Measurements from ENCODE around the gene CYP26C1. TPM values are rescaled to one million over a fixed set of nuclear protein-coding genes. Genes with fewer than 3 reads are reported as not detected.

Gene CYP26C1
- total RNA-seq, 1 donor from 2014 or later: 0.16 TPM

DNA sequence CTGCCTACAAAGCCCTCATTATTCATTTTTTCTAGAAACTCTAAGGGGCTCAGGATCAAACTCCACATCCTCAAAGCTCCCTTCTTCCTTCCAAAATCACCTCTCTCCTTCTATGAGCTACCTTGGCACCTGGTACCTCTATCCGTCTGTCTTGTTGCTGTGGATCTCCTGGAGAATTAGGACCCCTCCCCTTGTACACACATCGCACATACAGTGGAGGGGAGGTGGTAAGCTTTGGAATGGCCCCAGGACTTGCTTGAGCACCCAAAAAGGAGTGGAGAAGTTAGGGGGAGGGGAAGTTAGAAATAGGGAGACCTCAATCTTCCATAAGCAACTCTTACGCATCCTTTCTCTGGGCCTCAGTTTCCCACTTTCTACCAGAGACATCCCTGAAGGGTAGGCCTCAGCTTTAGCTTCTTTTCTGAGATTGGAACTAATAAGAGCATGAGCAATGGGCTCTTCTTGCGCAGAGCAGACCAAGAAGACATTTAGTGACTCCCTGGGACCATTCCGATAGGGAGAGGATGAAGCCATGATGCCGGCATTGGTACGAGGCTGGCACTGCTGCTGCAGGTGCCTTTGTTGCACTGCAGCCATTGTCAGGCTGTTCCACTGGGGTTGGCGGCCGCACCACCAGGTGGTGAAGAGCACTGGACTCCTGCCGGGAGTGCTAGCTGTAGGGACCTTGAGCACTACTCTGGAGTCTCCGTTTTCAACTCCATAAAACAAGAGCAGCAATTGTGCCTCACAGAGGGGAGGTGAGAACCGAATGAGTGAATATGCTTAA lies 4.5 kb downstream of the CYP26C1 start:
- DNase-seq: no peak

- DNase-seq: no peak
These were observed 5.3 kb downstream of the CYP26C1 start for GRCh38 chr10:93065675-93066543.

- no peak for DNase-seq
These were observed 5.9 kb downstream of the CYP26C1 start for GRCh38 chr10:93066544-93066913.

GRCh38 chr10:93067443-93068365 lies 7.1 kb downstream of the CYP26C1 start:
- no peak for DNase-seq

DNA sequence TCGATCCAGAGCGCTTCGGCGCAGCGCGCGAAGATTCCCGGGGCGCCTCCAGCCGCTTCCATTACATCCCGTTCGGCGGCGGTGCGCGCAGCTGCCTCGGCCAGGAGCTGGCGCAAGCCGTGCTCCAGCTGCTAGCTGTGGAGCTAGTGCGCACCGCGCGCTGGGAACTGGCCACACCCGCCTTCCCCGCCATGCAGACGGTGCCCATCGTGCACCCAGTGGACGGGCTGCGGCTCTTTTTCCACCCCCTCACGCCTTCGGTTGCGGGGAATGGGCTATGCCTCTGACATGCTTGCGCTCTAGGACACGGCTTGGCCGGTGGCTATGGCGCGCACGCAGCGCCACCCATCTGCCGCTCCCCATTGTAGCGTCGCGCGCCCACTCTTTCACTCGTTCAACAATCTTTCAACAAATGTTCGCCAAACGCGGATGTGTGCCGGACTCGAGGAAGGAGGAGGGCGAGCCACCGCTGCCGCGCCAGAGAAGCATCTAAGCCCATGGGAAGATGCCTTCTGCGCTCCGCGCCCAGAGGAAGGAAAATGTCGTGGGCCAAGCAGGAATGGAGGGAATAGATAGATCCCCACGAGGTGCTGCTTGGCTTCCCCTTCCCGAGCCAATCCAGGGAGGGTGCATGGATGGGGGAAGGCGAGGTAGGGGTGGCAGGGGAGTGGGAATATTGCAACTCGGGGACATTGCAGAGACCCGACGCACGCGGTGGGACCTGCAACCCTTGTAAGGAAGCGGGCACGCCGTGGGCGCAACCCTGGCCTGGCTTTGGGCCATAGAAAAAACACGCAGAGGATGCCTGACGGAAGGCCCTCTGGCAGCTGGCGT lies 8.0 kb downstream of the CYP26C1 start:
- no peak for DNase-seq

- DNase-seq: no peak
These were observed 8.6 kb downstream of the CYP26C1 start for GRCh38 chr10:93069245-93069561.

- no peak for DNase-seq
These were observed 10.0 kb downstream of the CYP26C1 start for GRCh38 chr10:93070378-93071176.

DNA sequence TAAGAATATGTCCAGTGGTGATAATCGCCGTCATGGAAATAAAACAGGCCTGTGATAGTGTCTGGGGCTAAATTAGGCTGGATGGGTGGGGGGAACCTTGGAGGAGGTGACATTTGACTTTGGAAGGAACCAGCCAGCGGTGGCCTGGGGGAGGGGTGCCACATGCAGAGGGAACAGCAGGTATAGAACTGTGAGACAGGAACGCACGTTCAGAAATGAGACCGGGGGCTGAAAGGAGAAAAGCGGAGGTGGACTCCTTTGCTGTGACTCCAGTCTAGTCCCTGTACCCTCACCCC lies 10.5 kb downstream of the CYP26C1 start:
- no peak for DNase-seq

DNA sequence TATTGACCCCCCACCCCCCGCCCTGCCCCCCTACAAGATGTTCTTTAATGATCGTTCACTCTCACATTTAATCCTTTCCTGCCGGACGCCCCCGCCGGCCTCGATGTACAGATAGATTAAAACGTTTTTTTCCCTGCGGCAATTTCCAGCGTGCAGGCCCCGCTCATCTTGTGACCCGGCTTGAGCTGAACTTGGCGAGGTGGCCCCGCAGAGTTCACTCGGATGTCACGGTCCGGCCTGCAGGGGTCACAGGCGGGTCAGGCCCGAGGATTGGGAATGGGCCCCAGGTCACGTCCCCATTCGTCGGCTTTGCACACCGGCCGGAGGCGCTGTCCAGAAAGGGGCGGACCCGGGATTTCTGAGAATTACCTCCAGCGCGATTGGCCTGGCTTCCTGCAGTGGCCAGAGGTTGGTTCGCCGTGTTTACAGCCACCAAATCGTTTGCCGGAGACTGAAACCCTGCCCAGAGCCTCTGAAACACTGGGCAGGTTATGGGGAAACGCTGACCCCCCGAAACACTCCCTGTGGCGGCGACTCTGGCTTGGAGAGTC lies 11.2 kb downstream of the CYP26C1 start:
- DNase-seq: no peak

GRCh38 chr10:93072225-93072712 lies 11.7 kb downstream of the CYP26C1 start:
- DNase-seq: no peak

GRCh38 chr10:93072713-93073538 lies 12.3 kb downstream of the CYP26C1 start:
- DNase-seq: no peak

DNA sequence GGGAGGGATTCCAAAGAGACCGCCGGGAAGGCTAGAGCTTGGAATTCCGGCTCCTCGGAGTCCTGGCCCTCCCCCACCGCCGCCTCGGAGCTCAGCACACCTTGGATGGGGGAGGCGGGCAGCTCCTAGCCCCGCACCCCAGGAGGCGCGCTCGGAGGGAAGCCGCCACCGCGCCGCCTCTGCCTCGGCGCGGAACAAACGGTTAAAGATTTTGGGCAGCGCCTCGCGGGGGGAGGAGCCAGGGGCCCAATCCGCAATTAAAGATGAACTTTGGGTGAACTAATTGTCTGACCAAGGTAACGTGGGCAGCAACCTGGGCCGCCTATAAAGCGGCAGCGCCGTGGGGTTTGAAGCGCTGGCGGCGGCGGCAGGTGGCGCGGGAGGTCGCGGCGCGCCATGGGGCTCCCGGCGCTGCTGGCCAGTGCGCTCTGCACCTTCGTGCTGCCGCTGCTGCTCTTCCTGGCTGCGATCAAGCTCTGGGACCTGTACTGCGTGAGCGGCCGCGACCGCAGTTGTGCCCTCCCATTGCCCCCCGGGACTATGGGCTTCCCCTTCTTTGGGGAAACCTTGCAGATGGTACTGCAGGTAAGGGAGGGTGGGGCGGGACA lies 13.0 kb downstream of the CYP26C1 start, which contains the start of gene CYP26A1:
TSS of gene CYP26A1 (plus strand) at position 355 of the 608 bp plus-strand sequence. CDS start at position 397, 42 bp downstream.
- DNase-seq: no peak

DNA sequence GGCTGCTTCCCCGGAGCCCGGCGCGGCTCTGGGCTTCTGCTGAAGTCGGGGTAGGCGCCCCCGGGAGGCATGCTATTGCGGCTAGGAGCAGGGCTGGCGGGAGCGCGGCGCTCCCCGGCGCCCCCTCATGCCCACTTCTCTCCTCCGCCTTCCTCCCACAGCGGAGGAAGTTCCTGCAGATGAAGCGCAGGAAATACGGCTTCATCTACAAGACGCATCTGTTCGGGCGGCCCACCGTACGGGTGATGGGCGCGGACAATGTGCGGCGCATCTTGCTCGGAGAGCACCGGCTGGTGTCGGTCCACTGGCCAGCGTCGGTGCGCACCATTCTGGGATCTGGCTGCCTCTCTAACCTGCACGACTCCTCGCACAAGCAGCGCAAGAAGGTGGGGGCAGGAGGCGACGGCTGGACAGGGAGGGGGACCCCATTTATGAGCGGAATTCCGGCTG lies 13.6 kb downstream of the CYP26C1 start:
- no peak for DNase-seq

GRCh38 chr10:93074597-93075368 lies 14.2 kb downstream of the CYP26C1 start:
- DNase-seq: no peak

- DNase-seq: no peak
These were observed 15.0 kb downstream of the CYP26C1 start for GRCh38 chr10:93075369-93076221.

DNA sequence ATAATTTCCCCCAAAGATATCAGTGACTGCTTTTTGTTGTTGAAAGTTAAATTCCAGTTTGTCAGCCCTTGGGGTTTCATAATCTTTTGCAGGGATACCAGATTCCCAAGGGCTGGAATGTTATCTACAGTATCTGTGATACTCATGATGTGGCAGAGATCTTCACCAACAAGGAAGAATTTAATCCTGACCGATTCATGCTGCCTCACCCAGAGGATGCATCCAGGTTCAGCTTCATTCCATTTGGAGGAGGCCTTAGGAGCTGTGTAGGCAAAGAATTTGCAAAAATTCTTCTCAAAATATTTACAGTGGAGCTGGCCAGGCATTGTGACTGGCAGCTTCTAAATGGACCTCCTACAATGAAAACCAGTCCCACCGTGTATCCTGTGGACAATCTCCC lies 16.3 kb downstream of the CYP26C1 start:
- DNase-seq: no peak

DNA sequence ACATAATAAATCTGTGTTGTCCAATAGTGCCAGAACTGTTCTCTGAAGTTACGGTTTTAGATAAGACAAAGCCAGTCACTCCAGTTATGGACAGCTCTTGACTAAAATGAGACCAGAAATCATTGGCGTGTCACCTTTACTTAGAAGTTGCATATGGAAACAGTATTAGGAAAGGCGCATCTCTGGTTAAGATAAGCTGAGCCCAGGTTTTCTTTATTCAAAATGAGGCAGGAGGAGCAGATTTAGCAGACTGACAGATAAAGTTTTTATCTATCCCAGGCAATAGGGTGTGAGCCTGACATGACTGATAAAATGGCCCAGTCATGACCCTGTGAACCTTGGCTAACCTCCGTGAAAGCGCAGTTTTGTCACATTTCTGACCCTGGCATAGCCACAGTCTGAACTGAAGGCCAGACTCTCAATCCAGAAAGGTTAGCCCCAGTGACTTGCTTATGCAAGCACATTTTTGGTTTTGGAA lies 17.3 kb downstream of the CYP26C1 start:
- DNase-seq: no peak

Measured in occipital lobe (tissue), 2 donors.